SH-SY5Y (cell line): ENCODE measurements around the gene ROR1.

ENCODE experiments used
- GATA2 ChIP-seq: IDR thresholded peaks from 2 replicates; pipeline ENCODE4 v1.6.1; 2011; ENCODE audit warnings: mild to moderate bottlenecking, low read depth, low read length
- GATA3 ChIP-seq: IDR thresholded peaks from 2 replicates; pipeline ENCODE4 v1.6.1; 2011; ENCODE audit warnings: low read depth, mild to moderate bottlenecking, low read length, moderate library complexity

GRCh38 chr1:64147045-64147724 lies 373.4 kb downstream of the ROR1 start:
- no peak for TF ChIP-seq GATA2
- TF ChIP-seq GATA3: no peak
